ENCODE data around the gene P4HA1.

GRCh38 chr10:72980348-72980747 lies 116.3 kb downstream of the P4HA1 start:
- no peak for TF ChIP-seq POLR2A (IDR thresholded peaks at IDR 0.05)
- TF ChIP-seq, protein P1, sequence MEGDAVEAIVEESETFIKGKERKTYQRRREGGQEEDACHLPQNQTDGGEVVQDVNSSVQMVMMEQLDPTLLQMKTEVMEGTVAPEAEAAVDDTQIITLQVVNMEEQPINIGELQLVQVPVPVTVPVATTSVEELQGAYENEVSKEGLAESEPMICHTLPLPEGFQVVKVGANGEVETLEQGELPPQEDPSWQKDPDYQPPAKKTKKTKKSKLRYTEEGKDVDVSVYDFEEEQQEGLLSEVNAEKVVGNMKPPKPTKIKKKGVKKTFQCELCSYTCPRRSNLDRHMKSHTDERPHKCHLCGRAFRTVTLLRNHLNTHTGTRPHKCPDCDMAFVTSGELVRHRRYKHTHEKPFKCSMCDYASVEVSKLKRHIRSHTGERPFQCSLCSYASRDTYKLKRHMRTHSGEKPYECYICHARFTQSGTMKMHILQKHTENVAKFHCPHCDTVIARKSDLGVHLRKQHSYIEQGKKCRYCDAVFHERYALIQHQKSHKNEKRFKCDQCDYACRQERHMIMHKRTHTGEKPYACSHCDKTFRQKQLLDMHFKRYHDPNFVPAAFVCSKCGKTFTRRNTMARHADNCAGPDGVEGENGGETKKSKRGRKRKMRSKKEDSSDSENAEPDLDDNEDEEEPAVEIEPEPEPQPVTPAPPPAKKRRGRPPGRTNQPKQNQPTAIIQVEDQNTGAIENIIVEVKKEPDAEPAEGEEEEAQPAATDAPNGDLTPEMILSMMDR (IDR thresholded peaks at IDR 0.05) = no peak
